Measurements from ENCODE around the gene NHS. TPM values are rescaled to one million over a fixed set of nuclear protein-coding genes. Genes with fewer than 3 reads are reported as not detected.

Gene NHS
- polyA plus RNA-seq, 2 donors, result 0.78 to 1.7 TPM

GRCh38 chrX:17627026-17627425 is 252.0 kb downstream of the NHS start:
- no peaks in the 10 kb centered on the region for H3K36me3 ChIP-seq (ENCODE audit: control insufficient read depth in 2 of 2, insufficient read depth in 2 of 2, low read length in 1 of 2)
- H3K4me3 ChIP-seq (ENCODE audit: low read depth in 1 of 2, low read length in 2 of 2), result no peak overlapping the region
- WGBS, 2 donors, result 65 to 88% methylated on average over 1 of the region's 1 CpG
- H3K9me3 ChIP-seq (ENCODE audit: control insufficient read depth in 2 of 2, insufficient read depth in 1 of 2, low read depth in 1 of 2, low read length in 1 of 2), result no peaks in the 10 kb centered on the region
- no peak overlapping the region for H3K27ac ChIP-seq (ENCODE audit: low read depth in 2 of 2, low read length in 1 of 2)
- peaks cover 0 to 2% of the 10 kb centered on the region in 2 donors for H3K4me1 ChIP-seq (ENCODE audit: control insufficient read depth in 2 of 2, insufficient read depth in 2 of 2, low read length in 1 of 2)
- H3K27me3 ChIP-seq (ENCODE audit: control insufficient read depth in 1 of 2, insufficient read depth in 2 of 2, low read length in 2 of 2), result no peaks in the 10 kb centered on the region

DNA sequence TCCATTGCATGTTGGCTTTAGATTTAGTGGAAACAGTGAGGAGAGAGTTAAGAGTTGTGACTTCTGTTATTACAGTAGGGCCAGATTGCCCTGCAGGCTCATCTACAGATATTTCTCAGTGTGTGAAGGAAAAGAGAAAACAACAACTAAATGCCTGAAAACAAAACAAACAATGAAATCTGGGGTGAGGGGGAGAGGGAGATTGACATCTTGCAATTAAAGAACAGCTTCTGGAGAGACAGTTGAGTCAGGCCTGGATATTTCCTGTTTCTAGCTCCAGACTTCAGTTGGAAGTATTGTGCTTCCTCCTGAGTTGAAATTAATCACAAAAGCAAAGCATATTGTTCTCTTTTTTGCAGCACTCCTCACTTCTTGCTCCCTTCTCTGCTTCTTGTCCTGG is 254.0 kb downstream of the NHS start:
- no peaks in the 10 kb centered on the region for H3K9me3 ChIP-seq (ENCODE audit: control insufficient read depth in 2 of 2, insufficient read depth in 1 of 2, low read depth in 1 of 2, low read length in 1 of 2)
- no peak overlapping the region for H3K27ac ChIP-seq (ENCODE audit: low read depth in 2 of 2, low read length in 1 of 2)
- no peak overlapping the region for H3K4me3 ChIP-seq (ENCODE audit: low read depth in 1 of 2, low read length in 2 of 2)
- H3K4me1 ChIP-seq (ENCODE audit: control insufficient read depth in 2 of 2, insufficient read depth in 2 of 2, low read length in 1 of 2), result peaks cover 2 to 3% of the 10 kb centered on the region in 2 donors
- H3K27me3 ChIP-seq (ENCODE audit: control insufficient read depth in 1 of 2, insufficient read depth in 2 of 2, low read length in 2 of 2), result no peaks in the 10 kb centered on the region
- H3K36me3 ChIP-seq (ENCODE audit: control insufficient read depth in 2 of 2, insufficient read depth in 2 of 2, low read length in 1 of 2), result no peaks in the 10 kb centered on the region

DNA sequence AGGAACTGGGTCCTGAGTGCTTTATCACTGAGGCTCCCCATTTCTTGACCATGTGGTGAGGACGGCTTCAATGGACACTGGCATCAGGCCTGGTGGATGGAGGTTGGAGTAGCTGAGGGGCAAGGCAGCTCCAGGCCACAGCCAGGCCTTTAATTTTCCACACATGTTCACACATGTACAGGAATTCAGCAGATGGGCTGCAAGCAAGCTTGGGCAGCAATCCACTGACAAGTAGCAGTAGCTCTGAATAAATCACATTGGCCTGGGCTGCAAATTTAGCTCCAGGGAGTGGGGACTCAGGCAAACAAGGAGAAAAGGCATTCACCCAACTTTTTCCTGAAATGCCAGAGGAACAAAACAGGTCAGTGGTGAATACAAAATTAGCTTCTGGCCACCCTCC is 254.5 kb downstream of the NHS start:
- Histone ChIP-seq H3K4me3 (ENCODE audit: low read depth in 1 of 2, low read length in 2 of 2) (no peak overlapping the region), H3K36me3 (ENCODE audit: control insufficient read depth in 2 of 2, insufficient read depth in 2 of 2, low read length in 1 of 2) (no peaks in the 10 kb centered on the region), H3K27ac (ENCODE audit: low read depth in 2 of 2, low read length in 1 of 2) (no peak overlapping the region), H3K9me3 (ENCODE audit: control insufficient read depth in 2 of 2, insufficient read depth in 1 of 2, low read depth in 1 of 2, low read length in 1 of 2) (no peaks in the 10 kb centered on the region), H3K27me3 (ENCODE audit: control insufficient read depth in 1 of 2, insufficient read depth in 2 of 2, low read length in 2 of 2) (no peaks in the 10 kb centered on the region), H3K4me1 (ENCODE audit: control insufficient read depth in 2 of 2, insufficient read depth in 2 of 2, low read length in 1 of 2) (peaks cover 2 to 3% of the 10 kb centered on the region in 2 donors)
- 48 to 76% methylated on average over 1 of the region's 1 CpG for WGBS, 2 donors

DNA sequence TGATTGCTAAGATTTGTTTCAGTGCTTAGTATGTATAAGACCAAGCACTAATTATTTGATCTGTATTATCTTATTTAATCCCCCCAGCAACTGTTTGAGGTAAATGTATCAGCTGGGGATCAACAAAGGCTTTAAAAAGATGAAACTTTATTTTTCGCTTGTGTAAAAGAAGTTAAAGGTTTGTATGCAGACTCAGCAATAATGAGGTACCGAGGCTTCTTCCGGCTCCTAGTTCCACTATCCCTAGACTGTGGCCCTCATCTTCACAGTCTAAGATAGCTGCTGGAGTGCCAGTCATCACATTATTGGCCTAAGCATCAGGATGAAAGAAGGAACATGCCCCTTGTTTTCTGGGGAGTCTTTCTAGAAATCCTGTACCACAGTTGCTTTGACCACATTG is 256.6 kb downstream of the NHS start:
- Histone ChIP-seq H3K9me3 (ENCODE audit: control insufficient read depth in 2 of 2, insufficient read depth in 1 of 2, low read depth in 1 of 2, low read length in 1 of 2) (no peaks in the 10 kb centered on the region), H3K36me3 (ENCODE audit: control insufficient read depth in 2 of 2, insufficient read depth in 2 of 2, low read length in 1 of 2) (no peaks in the 10 kb centered on the region), H3K4me1 (ENCODE audit: control insufficient read depth in 2 of 2, insufficient read depth in 2 of 2, low read length in 1 of 2) (peaks cover 2 to 3% of the 10 kb centered on the region in 2 donors), H3K27me3 (ENCODE audit: control insufficient read depth in 1 of 2, insufficient read depth in 2 of 2, low read length in 2 of 2) (no peaks in the 10 kb centered on the region), H3K4me3 (ENCODE audit: low read depth in 1 of 2, low read length in 2 of 2) (no peak overlapping the region), H3K27ac (ENCODE audit: low read depth in 2 of 2, low read length in 1 of 2) (no peak overlapping the region)
- WGBS, 2 donors, result 90 to 99% methylated on average over 3 of the region's 3 CpGs

- Histone ChIP-seq H3K4me3 (ENCODE audit: low read depth in 1 of 2, low read length in 2 of 2) (no peak overlapping the region), H3K27me3 (ENCODE audit: control insufficient read depth in 1 of 2, insufficient read depth in 2 of 2, low read length in 2 of 2) (no peaks in the 10 kb centered on the region), H3K36me3 (ENCODE audit: control insufficient read depth in 2 of 2, insufficient read depth in 2 of 2, low read length in 1 of 2) (no peaks in the 10 kb centered on the region), H3K27ac (ENCODE audit: low read depth in 2 of 2, low read length in 1 of 2) (no peak overlapping the region), H3K4me1 (ENCODE audit: control insufficient read depth in 2 of 2, insufficient read depth in 2 of 2, low read length in 1 of 2) (peaks cover 2 to 3% of the 10 kb centered on the region in 2 donors), H3K9me3 (ENCODE audit: control insufficient read depth in 2 of 2, insufficient read depth in 1 of 2, low read depth in 1 of 2, low read length in 1 of 2) (no peaks in the 10 kb centered on the region)
- WGBS, 2 donors, result 13 to 51% methylated on average over 3 of the region's 3 CpGs
Measured at GRCh38 chrX:17632942-17633341, 257.9 kb downstream of the NHS start.

- Histone ChIP-seq H3K27me3 (ENCODE audit: control insufficient read depth in 1 of 2, insufficient read depth in 2 of 2, low read length in 2 of 2) (no peaks in the 10 kb centered on the region), H3K36me3 (ENCODE audit: control insufficient read depth in 2 of 2, insufficient read depth in 2 of 2, low read length in 1 of 2) (no peaks in the 10 kb centered on the region), H3K27ac (ENCODE audit: low read depth in 2 of 2, low read length in 1 of 2) (no peak overlapping the region), H3K4me1 (ENCODE audit: control insufficient read depth in 2 of 2, insufficient read depth in 2 of 2, low read length in 1 of 2) (peaks cover 2 to 3% of the 10 kb centered on the region in 2 donors), H3K9me3 (ENCODE audit: control insufficient read depth in 2 of 2, insufficient read depth in 1 of 2, low read depth in 1 of 2, low read length in 1 of 2) (no peaks in the 10 kb centered on the region), H3K4me3 (ENCODE audit: low read depth in 1 of 2, low read length in 2 of 2) (no peak overlapping the region)
- WGBS, 2 donors, result 42 to 61% methylated on average over 2 of the region's 2 CpGs
Measured at GRCh38 chrX:17633546-17633945, 258.5 kb downstream of the NHS start.

DNA sequence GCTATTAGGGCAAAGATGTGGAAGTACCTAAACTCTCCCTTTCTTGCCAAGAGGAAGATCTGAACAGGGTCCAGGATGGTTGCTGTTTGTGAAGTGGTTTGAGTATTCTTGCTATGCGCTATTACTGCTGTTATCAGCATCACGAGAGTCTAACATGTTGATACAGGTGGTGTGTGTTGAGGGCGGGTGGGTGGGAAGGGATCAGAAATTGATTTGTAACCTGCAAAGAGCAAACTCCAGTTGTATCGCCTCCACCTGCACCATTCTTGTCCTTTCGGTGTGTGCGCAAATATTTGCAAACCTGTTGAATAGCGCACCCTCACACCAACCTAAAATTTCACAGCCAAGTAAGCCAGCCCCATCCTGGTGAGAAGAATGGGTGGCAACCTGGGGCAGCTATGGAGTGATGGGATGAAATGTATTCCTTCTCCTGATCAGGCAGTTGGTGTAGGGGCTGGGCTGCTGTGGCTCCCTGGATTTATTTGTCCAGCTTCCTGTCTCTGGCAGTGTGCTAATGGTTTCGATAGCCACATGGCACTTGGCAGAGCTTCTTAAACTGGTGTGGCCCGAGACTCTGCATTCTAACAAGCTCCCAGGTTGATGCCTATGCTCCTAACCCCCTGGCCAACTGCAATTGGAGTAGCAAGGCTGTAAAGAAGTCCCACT is 259.7 kb downstream of the NHS start:
- Histone ChIP-seq H3K9me3 (ENCODE audit: control insufficient read depth in 2 of 2, insufficient read depth in 1 of 2, low read depth in 1 of 2, low read length in 1 of 2) (no peaks in the 10 kb centered on the region), H3K4me3 (ENCODE audit: low read depth in 1 of 2, low read length in 2 of 2) (no peak overlapping the region), H3K27ac (ENCODE audit: low read depth in 2 of 2, low read length in 1 of 2) (no peak overlapping the region), H3K4me1 (ENCODE audit: control insufficient read depth in 2 of 2, insufficient read depth in 2 of 2, low read length in 1 of 2) (peaks cover 0 to 3% of the 10 kb centered on the region in 2 donors), H3K27me3 (ENCODE audit: control insufficient read depth in 1 of 2, insufficient read depth in 2 of 2, low read length in 2 of 2) (no peaks in the 10 kb centered on the region), H3K36me3 (ENCODE audit: control insufficient read depth in 2 of 2, insufficient read depth in 2 of 2, low read length in 1 of 2) (no peaks in the 10 kb centered on the region)
- 54 to 69% methylated on average over 9 of the region's 9 CpGs for WGBS, 2 donors

DNA sequence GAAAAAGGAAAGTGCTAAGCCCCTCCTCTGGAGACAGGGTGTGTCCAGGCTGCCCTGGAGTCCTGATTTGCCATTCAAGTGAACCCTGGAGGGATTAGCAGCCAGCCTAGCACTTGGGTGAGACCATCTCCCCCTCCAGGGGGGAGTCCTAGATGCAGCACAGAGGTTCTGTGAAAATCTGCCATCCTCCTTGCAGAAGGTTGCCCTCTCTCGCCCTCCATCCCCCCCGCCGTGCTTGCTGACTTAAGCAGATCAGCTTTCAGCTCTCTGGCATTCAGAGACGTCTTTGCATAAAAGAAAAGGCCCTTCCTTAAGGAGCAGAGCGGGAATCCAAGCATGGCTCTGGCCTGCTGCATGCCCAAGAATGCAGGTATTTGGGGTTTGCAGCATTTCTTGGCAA is 260.2 kb downstream of the NHS start:
- Histone ChIP-seq H3K36me3 (ENCODE audit: control insufficient read depth in 2 of 2, insufficient read depth in 2 of 2, low read length in 1 of 2) (no peaks in the 10 kb centered on the region), H3K9me3 (ENCODE audit: control insufficient read depth in 2 of 2, insufficient read depth in 1 of 2, low read depth in 1 of 2, low read length in 1 of 2) (no peaks in the 10 kb centered on the region), H3K27me3 (ENCODE audit: control insufficient read depth in 1 of 2, insufficient read depth in 2 of 2, low read length in 2 of 2) (no peaks in the 10 kb centered on the region), H3K4me1 (ENCODE audit: control insufficient read depth in 2 of 2, insufficient read depth in 2 of 2, low read length in 1 of 2) (peaks cover 0 to 3% of the 10 kb centered on the region in 2 donors), H3K4me3 (ENCODE audit: low read depth in 1 of 2, low read length in 2 of 2) (no peak overlapping the region), H3K27ac (ENCODE audit: low read depth in 2 of 2, low read length in 1 of 2) (no peak overlapping the region)
- 47 to 54% methylated on average over 5 of the region's 5 CpGs for WGBS, 2 donors

- Histone ChIP-seq H3K4me1 (ENCODE audit: control insufficient read depth in 2 of 2, insufficient read depth in 2 of 2, low read length in 1 of 2) (peaks cover 0 to 3% of the 10 kb centered on the region in 2 donors), H3K9me3 (ENCODE audit: control insufficient read depth in 2 of 2, insufficient read depth in 1 of 2, low read depth in 1 of 2, low read length in 1 of 2) (no peaks in the 10 kb centered on the region), H3K27ac (ENCODE audit: low read depth in 2 of 2, low read length in 1 of 2) (no peak overlapping the region), H3K36me3 (ENCODE audit: control insufficient read depth in 2 of 2, insufficient read depth in 2 of 2, low read length in 1 of 2) (no peaks in the 10 kb centered on the region), H3K4me3 (ENCODE audit: low read depth in 1 of 2, low read length in 2 of 2) (no peak overlapping the region), H3K27me3 (ENCODE audit: control insufficient read depth in 1 of 2, insufficient read depth in 2 of 2, low read length in 2 of 2) (no peaks in the 10 kb centered on the region)
- 70 to 88% methylated on average over 4 of the region's 4 CpGs for WGBS, 2 donors
Measured at GRCh38 chrX:17637235-17637634, 262.2 kb downstream of the NHS start.

GRCh38 chrX:17638731-17639130 is 263.7 kb downstream of the NHS start:
- H3K36me3 ChIP-seq (ENCODE audit: control insufficient read depth in 2 of 2, insufficient read depth in 2 of 2, low read length in 1 of 2), result no peaks in the 10 kb centered on the region
- no peaks in the 10 kb centered on the region for H3K9me3 ChIP-seq (ENCODE audit: control insufficient read depth in 2 of 2, insufficient read depth in 1 of 2, low read depth in 1 of 2, low read length in 1 of 2)
- no peaks in the 10 kb centered on the region for H3K27me3 ChIP-seq (ENCODE audit: control insufficient read depth in 1 of 2, insufficient read depth in 2 of 2, low read length in 2 of 2)
- H3K4me1 ChIP-seq (ENCODE audit: control insufficient read depth in 2 of 2, insufficient read depth in 2 of 2, low read length in 1 of 2), result no peaks in the 10 kb centered on the region
- H3K4me3 ChIP-seq (ENCODE audit: low read depth in 1 of 2, low read length in 2 of 2), result no peak overlapping the region
- no peak overlapping the region for H3K27ac ChIP-seq (ENCODE audit: low read depth in 2 of 2, low read length in 1 of 2)
- 56 to 85% methylated on average over 1 of the region's 1 CpG for WGBS, 2 donors
